OCI-LY7 (cell line): Measurements from ENCODE around the gene MYH10.

Experiments
- CTCF ChIP-seq: fragments of 200-600 bp; sonication (generic); conservative IDR thresholded peaks from 2 replicates; pipeline ENCODE4 v1.5.1; 2014; ENCODE audit warnings: mild to moderate bottlenecking, antibody characterized with exemption, low read length, moderate library complexity, mixed read lengths
- EZH2phosphoT487 ChIP-seq: fragments of 200-600 bp; sonication (generic); IDR thresholded peaks from 2 replicates; pipeline ENCODE4 v1.6.1; 2018; ENCODE audit warnings: low read depth, borderline replicate concordance, mild to moderate bottlenecking, mixed run types, antibody characterized with exemption, low read length, moderate library complexity, mixed read lengths

DNA sequence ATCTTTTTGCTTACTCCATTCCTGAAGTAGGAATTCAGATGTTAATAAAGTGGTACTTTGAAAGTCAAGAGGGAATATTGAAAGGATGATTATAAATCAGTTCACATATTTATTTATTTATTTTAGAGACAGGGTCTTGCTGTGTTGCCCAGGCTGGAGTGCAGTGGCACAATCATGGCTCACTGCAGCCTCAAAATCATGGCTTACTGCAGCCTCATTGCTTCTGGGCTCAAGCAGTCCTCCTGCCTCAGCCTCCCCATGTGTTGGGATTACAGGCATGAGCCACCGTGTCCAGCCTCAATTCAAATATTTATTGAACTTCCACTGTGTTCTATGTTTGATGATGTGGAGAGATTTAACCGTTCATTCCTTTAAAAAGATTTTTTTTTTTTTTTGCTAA, 188.2 kb downstream of the MYH10 start:
- TF ChIP-seq CTCF (no peak), EZH2phosphoT487 (no peak)
